Measurements from ENCODE around the gene RFX1.
"Not testable (repeated sequence)": the region's sequence is repeated elsewhere in the genome, so short reads cannot be mapped to it uniquely, and the experiment has no call there.

DNA sequence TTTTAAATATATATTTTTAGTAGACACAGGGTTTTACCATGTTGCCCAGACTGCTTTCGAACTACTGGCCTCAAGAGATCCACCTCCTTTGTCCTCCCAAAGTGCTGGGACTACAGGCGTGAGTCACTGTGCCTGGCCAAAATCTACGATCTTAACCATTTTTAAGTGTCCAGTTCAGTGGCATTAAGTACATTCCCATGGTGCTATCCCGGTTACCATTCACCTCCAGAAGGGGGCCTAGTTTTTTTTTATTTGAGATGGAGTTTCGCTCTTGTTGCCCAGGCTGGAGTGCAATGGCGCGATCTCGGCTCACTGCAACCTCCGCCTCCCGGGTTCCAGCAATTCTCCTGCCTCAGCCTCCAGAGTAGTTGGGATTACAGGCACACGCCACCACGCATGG is 29.0 kb upstream of the RFX1 start:
- TF ChIP-seq POLR2AphosphoS5, POLR2A, EP300 (IDR thresholded peaks at IDR 0.05): not testable (repeated sequence)
